ENCODE data around the gene RASGEF1C.

DNA sequence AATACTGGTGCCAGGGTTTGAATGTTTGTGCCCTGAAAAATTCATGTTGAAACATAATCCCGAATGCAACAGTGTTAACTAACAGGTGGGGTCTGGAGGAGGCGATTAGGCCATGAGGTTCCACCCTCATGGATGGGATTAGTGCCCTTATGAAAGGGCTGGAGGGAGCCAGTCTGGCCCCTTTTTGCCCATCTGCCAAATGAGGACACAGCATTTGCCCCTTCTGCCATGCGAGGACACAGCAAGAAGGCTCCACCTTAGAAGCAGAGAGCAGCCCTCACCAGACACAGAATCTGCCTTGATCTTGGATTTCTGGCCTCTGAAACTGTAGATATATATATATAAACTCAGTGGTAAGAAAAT is 104.9 kb downstream of the RASGEF1C start:
- TF ChIP-seq POLR2A (IDR thresholded peaks at IDR 0.05) (no peak), POLR2AphosphoS5 (IDR thresholded peaks at IDR 0.05) (no peak), CTCF (IDR thresholded peaks at IDR 0.05 in 8 of 11, conservative IDR thresholded peaks at IDR 0.05 in 3 of 11) (no peak)
